Measurements from ENCODE around the gene CALHM5. TPM values are rescaled to one million over a fixed set of nuclear protein-coding genes. Genes with fewer than 3 reads are reported as not detected.
A peak's percentile ranks its signal among the peaks of the same experiment; 100 is the strongest.

Gene CALHM5
- total RNA-seq, 1 donor from 2014 or later, result 0.33 TPM

GRCh38 chr6:116529466-116530290 lies 18.2 kb downstream of the CALHM5 start:
- Mint-ChIP-seq H3K4me1 (peaks cover 33% of the 10 kb centered on the region), H3K27me3 (ENCODE audit: low read depth) (peaks cover 19% of the 10 kb centered on the region), H3K9me3 (no peaks in the 10 kb centered on the region), H3K27ac (ENCODE audit: unreplicated experiment) (no peak overlapping the region), H3K36me3 (ENCODE audit: low read depth) (no peaks in the 10 kb centered on the region), H3K4me3 (no peak overlapping the region)
- no peak for DNase-seq (ENCODE audit: low read depth, low spot score)
- TF ChIP-seq, protein P1, sequence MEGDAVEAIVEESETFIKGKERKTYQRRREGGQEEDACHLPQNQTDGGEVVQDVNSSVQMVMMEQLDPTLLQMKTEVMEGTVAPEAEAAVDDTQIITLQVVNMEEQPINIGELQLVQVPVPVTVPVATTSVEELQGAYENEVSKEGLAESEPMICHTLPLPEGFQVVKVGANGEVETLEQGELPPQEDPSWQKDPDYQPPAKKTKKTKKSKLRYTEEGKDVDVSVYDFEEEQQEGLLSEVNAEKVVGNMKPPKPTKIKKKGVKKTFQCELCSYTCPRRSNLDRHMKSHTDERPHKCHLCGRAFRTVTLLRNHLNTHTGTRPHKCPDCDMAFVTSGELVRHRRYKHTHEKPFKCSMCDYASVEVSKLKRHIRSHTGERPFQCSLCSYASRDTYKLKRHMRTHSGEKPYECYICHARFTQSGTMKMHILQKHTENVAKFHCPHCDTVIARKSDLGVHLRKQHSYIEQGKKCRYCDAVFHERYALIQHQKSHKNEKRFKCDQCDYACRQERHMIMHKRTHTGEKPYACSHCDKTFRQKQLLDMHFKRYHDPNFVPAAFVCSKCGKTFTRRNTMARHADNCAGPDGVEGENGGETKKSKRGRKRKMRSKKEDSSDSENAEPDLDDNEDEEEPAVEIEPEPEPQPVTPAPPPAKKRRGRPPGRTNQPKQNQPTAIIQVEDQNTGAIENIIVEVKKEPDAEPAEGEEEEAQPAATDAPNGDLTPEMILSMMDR (conservative IDR thresholded peaks at IDR 0.05), result no peak

DNA sequence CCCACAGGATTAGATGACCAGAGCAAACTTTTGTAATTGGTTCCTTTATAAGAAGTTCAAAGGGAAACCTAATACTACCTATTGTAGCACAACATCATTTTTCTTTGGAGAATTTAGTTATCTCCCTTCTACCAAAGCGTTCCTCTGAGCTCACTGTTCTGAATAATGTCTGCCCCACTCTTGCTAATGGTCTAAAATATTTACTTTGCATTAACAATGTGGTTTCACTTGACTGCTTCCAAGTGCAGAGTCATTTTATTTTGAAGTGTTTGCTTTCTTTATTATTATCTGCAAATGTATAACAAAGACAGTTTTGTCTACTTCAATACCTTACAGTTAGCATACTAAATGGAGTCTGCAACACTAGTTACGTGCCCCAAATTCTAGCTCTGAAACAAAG lies 19.0 kb downstream of the CALHM5 start:
- Mint-ChIP-seq H3K36me3 (ENCODE audit: low read depth) (no peaks in the 10 kb centered on the region), H3K9me3 (no peaks in the 10 kb centered on the region), H3K27ac (ENCODE audit: unreplicated experiment) (no peak overlapping the region), H3K4me3 (no peak overlapping the region), H3K4me1 (peaks cover 33% of the 10 kb centered on the region), H3K27me3 (ENCODE audit: low read depth) (peaks cover 19% of the 10 kb centered on the region)
- TF ChIP-seq, protein P1 (conservative IDR thresholded peaks at IDR 0.05), result no peak
- no peak for DNase-seq (ENCODE audit: low read depth, low spot score)

DNA sequence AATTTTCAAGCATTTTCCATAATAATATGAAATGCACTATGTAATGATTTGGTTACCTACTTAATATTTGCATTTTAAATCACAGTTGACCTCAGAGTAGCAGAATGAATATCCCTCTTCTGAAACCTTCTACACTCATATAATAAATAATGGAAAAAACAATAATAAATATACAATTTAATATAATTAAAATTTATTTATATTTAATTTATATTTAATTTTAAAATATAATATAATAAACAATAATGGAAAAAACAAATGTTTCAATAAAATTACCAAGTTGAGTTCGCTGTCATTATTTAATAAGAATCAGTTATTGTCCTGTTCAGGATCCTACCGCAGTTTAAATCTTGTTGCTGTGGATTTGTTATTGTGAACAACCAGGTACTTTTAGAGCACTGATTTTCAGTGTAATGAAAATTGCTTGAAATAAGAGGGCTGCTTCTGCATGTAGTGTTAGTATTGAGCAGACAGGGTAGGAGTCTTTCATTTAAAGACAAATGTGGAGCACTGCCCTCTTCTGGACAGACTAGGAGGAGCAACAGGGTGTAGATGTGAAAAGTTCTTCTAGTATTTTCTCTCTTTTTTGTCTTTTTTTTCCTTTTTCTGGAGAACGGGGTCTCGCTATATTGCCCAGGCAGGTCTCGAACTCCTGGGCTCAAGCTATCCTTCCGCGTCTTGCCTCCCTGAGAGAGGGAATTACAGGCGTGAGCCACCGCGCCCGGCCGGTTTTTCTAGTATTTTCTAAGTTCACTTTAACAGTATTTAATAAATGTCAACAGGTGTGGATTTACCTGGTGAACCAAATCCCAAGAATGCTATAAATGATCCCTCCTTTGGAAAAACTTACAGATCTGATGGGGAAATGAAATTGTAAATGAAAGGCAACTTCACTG lies 20.5 kb downstream of the CALHM5 start:
- TF ChIP-seq, protein P1 (conservative IDR thresholded peaks at IDR 0.05), result peak; percentile 80
- H3K9me3 Mint-ChIP-seq, result no peaks in the 10 kb centered on the region
- peaks cover 33% of the 10 kb centered on the region for H3K4me1 Mint-ChIP-seq
- peak; percentile 57 for DNase-seq (ENCODE audit: low read depth, low spot score)
- peaks cover 19% of the 10 kb centered on the region for H3K27me3 Mint-ChIP-seq (ENCODE audit: low read depth)
- H3K4me3 Mint-ChIP-seq, result no peak overlapping the region
- H3K36me3 Mint-ChIP-seq (ENCODE audit: low read depth), result no peaks in the 10 kb centered on the region
- H3K27ac Mint-ChIP-seq (ENCODE audit: unreplicated experiment), result no peak overlapping the region

DNA sequence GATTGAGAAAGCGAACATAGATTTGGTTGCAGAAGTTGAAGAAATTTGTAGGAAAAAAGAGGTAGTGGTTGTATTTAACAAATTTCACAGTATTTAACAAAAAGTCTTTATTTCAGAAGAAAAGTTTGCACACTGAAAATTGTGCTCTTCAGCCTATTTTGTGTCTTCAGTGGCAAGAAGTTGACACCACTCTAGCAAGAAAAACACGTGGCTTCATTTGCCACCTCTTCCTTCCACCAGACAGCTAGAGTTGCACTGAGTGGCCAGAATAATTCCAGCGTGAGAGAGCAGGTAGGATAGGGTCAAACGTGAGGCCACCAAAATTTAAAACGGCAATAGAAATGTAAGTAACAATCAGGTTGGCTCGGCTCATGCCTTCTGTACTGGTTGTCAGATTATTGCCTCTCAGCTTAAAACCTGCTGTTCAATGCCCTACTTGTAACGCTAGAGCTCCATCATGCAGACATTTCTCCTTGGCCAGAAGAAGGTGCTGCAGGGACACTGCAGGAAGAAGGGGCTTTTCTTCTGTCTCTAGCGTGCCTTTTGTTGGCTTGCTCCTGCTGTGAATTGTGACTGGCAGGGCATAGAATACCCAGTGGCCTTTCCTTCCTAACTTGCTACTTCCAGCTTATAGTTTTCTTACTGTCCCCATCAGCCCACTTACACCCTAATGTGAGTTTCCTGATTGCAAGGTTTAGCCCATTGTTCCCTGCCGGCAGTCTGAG lies 22.0 kb downstream of the CALHM5 start:
- H3K36me3 Mint-ChIP-seq (ENCODE audit: low read depth), result no peaks in the 10 kb centered on the region
- DNase-seq (ENCODE audit: low read depth, low spot score), result no peak
- peaks cover 33% of the 10 kb centered on the region for H3K4me1 Mint-ChIP-seq
- H3K27me3 Mint-ChIP-seq (ENCODE audit: low read depth), result peaks cover 19% of the 10 kb centered on the region
- TF ChIP-seq, protein P1 (conservative IDR thresholded peaks at IDR 0.05), result no peak
- no peak overlapping the region for H3K4me3 Mint-ChIP-seq
- H3K27ac Mint-ChIP-seq (ENCODE audit: unreplicated experiment), result peak overlapping the region; percentile 70
- H3K9me3 Mint-ChIP-seq, result no peaks in the 10 kb centered on the region

DNA sequence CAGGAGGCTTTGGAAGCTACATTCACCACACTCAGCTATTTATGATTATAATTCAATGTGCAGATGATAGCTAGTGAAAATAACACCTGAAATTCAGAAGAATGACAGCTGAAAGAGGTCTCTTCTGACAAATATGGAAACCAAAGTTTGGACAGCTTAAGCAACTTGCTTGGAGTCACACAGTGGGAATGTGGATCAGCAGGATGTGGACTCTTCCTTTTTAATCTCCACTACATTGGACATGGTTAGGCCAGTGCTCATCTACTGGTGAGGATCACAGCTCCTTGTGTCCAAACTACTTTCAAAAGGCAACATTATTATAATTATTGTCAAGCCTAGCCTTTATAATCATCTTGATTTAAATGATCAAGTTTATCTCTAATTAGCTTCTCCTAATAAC lies 23.7 kb downstream of the CALHM5 start:
- H3K27ac Mint-ChIP-seq (ENCODE audit: unreplicated experiment), result no peak overlapping the region
- no peak for DNase-seq (ENCODE audit: low read depth, low spot score)
- H3K4me1 Mint-ChIP-seq, result peaks cover 25% of the 10 kb centered on the region
- TF ChIP-seq, protein P1 (conservative IDR thresholded peaks at IDR 0.05), result no peak
- H3K27me3 Mint-ChIP-seq (ENCODE audit: low read depth), result peaks cover 19% of the 10 kb centered on the region
- no peaks in the 10 kb centered on the region for H3K36me3 Mint-ChIP-seq (ENCODE audit: low read depth)
- H3K4me3 Mint-ChIP-seq, result no peak overlapping the region
- no peaks in the 10 kb centered on the region for H3K9me3 Mint-ChIP-seq

Measured in neural crest cell (in vitro differentiated cells).